GM19328 (cell line): Measurements from ENCODE around the gene SF1.

Experiments
- ATAC-seq: cut with Tn5 transposase; IDR thresholded peaks from one replicate; pipeline ENCODE4 v1.9.1; 2021; ENCODE audit warnings: mild to moderate bottlenecking, moderate library complexity; ENCODE audit not compliant: unreplicated experiment

The SF1 gene

DNA sequence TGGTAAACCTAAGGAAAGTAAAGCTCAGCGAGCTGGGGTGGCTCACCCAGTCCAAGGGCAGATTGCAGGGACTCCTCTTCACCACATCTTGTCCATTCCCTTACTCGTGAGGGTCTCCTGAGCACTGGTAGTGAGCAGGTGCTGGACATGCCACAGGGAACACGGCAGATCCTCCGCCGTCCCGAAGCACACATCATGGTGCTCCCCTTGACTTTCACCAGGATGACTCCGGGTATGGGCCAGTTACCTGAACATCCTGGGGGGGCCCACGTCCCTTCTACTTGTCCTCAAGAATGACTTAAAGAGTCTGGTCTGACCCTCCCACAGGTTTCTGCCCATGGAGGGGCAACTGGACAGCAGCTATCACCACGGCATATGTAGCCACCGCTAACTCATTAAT lies 8.0 kb upstream of the SF1 start:
- ATAC-seq = no peak

DNA sequence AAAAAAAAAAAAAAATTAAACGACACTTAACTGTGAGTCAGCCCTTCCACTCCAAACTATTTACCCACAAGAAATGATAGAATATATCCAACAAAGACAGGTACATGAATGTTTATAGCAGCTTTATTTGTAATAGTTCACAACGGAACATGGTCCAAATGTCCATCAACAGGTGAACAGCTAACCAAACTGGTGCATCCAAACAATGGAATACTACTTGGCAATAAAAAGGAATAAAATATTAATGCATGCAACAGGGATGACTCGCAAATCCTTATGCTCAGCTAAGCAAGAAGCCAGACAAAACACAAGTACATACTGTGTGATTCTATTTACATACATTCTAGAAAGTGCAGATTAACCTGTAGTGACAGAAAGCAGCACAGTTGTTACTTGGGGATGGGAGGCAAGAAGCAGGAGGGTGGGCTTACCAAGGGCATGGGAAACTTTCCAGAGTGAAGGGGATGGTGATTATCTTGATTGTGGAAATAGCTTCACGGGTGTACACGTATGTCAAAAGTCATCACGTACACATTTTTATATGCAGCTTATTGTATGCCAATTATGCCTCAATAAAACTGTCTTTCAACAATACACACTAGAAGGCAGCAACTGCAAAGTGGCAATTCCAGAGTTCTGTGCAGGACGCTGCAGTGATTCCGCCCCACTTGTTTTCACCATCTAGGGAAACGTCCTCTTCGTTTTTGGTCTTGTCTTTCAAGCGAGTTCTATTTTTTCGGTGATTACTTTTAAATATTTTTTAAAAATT lies 6.7 kb upstream of the SF1 start:
- ATAC-seq = no peak

DNA sequence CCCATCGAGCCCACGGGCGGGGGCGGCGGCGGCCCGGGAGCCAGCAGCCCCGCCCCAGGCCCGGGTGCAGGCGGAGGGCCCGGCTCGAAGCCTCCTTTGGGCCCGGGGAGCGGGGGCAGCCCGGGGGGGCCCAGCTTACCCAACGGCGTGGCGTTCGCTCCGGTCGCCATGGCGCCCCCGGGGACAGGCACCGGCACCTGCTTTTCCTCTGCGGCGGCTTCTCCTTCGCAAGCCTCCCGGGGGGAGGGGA lies 194 bp downstream of the SF1 start:
- ATAC-seq = no peak

DNA sequence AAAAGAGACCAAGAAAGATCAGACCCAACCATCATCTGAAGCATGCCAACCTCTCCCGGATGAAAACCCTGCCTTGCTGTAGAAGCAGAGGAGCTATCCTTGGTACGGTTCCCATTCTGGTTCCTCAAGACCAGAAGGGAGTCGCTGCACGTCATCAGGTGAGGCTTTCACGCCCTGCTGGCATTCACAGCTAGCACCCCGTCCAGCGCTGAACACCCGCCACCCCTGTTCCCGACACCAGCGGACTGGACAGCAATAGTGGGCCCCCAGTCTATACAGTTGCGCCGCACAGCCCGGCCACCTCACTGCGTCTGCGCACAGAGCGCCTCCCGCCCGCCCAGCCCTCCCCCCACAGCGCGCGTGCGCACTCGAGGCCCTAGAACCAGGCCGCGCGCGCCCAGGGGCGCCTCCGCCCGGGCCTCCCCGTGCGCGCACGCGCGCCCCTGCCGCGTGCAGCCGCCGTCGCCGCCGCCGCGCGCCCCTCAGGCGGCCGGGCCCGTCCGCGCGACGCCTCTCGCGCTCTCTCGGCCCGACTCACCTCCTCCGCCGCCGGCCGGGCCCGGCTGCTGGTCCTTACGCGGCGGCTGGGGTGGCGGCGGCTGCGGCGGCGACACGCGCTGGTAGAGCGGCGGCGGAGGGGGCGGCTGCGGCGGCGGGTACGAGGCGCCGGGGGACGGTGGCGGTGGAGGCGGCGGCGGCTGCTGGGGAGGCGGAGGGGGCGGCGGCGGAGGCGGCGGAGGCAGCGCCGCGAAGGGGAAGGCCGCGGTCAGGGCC lies 706 bp downstream of the SF1 start:
- ATAC-seq = no peak

DNA sequence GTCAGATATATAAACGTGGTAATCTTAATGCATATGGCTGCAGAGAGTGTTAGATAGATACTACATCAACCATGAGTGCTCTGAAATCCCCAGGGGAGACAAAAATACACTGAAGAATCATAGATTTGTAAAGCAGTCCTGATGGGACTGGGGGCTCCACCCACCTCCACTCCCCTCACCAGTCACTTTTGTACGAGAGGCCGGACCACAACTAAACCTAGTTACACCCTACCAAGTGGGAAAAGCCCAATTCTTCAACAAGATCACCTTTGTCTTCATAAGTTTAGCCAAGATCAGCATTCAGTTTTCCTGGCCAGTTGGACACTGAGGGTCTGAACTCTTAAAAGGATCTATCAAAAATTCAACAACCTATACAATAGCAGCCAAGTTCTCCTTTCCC lies 1.5 kb downstream of the SF1 start:
- no peak for ATAC-seq

DNA sequence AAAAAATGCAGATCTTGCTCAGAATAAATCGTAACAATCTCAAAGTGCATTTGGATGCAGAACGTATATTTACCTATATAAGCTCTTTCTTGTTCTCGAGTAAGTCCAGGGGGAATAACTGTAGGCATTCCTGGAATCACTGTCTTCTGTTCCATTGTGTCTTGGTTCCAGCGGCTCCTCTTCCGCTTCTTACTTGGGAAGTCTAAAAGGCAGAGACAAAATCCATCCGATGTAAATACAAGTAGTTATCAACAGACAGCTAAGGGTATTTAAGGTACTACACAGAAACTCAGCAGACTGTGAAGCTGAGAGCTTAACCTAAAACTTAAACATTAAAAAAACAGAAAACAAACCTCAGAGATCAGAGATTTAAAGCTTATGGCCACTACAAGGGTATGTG lies 1.9 kb downstream of the SF1 start:
- no peak for ATAC-seq

DNA sequence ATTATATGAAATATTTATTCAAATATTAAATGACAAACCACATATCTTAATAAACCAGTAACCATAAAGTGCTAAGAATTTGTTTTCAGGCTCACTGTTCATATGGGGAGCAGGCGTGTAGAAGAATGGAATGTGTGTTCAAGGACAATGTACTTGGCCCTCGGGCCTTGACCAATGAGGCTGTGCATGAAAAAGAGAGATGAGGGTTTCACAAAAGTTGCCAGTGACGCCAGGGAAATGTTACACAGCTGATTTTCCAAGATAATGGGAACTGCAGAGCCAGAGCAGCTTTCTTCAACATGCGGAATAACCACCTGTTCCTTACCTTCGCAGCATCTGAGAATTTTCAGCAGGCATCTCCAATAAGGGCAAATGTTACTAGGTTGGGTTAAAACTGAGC lies 4.2 kb downstream of the SF1 start:
- ATAC-seq = no peak

DNA sequence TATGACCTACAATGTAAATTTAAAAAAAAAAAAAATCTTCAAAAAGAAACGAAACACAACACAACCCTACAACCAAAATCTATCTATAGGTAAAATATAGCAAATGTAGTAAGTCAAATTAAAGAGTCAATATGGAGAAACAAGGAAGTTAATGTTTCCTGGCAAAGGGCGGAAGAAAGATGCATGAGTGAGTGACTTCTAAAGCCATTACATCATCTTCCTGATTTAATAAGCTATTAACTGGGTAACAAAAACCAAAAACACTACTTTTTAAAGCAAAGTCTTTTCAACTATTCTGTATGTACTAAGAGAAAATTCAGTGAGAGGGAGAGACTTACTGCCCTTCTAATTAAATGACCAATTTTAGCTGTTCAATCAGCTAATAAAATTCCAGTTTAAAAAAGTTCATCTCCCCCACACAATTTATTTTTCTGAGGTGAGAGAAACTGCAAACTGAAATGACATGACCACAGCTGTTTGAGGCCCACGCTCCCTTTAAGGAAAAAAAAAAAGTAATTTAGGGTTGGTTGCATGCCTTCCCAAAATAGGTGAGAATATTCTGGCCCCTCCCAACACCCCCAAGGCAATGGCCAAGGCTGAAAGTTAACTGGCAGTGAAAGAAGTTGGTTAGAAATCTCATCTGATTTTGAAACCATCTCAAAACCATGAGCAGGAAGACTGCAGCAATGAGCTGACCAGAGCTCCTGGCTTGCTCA lies 5.9 kb downstream of the SF1 start:
- no peak for ATAC-seq

DNA sequence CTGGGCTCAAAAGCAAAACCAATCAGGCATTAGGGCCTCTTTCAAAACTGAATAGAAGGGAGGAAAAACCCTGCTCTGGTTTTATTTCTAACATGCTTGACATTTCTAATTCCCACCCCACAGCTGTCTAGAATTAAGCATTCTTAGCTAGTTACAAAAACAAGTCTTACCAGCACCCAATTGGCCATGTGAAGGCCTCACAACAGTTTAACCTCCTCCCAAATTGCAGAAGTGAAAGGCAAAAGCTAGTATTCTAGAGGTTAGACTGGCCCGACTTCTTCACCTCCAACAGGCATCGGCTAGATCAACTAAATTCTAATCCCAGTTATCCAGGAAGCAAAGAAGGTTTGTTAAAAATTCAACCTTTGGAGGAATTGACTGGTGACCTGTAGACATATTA lies 6.5 kb downstream of the SF1 start:
- ATAC-seq = no peak

DNA sequence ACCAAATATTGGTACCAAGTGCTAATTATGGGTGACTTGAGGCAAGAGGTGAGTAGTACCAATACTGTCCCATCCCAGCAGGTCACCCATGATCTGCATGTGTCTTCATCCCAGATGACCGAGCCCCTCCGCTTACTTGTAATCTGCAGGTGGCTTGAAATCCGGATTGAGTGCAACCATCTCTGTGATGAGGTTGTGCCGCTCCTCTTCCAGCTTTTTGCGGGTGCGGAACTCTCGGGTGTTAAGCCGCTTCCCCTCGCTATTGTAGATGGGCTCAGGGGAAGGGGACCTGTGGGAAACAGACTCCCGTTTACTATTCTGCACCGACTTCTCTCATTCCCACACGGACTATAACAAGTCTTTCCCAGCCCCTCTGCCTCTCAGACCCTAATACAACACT lies 8.2 kb downstream of the SF1 start:
- ATAC-seq = no peak

DNA sequence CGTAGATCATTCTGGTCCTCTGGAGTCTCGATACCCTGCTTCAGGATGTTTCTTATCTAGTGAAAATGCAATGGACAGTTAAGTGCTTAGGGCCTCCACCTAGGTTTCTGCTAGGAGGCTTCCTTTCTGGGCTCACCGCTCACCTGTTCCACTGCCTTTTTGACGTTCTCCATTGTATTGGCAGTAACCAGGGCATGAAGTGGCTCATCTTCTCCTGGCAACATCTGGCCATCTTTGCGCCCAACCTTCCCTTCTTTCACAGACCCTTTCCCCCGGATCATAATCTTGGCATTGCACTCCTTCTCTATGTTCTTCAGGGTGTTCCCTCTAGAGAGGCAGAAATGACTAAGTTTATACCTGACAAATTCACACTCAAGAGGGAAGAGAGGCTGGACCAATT lies 9.1 kb downstream of the SF1 start:
- ATAC-seq = no peak

DNA sequence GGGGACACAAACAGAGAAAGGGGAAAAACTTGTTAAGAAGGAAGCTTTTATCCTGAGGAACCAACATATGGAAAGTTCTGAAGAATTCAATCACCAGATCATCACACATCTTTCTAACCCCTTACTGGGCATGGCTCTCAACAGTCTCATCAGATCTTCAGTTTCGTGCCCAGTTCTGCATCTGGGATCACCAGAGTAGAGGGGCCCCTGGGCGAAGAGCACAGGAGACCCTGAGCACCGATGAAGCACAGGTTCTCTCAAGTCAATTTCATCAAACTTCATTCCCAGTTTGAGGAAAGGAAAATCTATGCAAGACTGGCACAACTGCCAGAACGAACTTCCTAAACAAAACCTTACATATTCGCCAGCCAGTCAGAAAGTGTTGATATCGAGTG lies 10.0 kb downstream of the SF1 start:
- no peak for ATAC-seq

DNA sequence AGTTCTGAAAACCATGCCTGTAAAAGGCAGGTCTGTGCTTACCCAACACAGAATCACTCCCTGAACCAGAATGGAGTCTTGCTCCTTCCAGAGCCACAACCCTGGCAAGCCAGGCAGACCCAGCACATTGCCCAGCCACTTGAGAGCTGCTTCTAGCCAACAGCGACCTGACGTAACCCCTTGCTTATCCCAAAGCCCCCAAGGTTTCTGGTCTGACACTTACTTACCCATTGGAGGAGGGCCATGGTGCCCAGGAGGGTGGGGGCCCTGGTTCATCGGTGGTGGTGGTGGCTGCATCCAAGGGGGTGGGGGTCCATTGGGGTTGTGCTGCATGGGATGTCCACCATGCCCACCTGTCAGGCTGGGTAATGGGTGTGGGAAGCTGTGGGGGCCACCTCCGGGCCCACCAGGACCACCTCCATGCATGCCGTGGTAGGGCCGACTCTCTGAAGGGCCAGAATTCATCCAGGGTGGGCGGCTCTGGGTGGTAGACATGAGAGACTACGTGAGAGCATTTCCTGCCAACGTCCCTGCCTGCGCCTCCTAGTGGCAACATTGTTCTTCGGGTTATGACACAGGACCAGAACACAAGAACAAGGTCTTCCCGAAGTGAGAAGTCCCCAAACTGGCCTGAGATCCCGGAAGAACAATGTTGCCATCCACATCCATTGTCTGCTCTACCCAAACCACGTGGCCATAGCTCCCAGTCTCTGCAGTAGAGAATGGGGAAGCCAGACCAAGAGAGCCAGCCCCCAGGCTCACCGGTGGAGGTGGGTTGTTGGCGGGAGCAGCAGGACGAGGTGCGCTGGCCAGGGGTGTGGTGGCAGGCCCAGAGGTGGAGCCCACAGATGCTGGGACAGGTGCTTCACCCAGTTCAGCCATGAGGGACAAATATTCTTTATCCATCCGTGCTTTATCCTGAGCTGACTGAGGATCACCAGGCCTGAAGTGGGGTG lies 10.7 kb downstream of the SF1 start:
- ATAC-seq = no peak

DNA sequence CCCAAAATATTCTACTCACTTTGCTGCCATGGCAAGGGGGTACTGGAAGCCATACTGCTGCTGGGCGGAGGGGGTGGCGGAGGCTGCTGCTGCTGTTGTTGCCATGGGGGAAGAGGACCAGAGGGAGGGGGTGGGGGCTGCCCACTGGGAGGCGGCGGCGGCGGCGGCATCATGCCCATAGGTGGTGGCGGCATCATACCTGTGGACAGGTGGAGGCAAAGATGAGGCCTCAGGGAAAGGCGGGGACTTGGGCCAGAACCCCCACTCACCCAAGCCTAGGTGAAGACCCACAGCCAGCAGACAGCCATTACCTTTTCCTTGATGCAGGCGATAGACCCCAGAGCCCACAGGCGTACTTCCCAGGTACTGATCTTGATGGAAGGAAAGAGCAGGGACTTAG lies 11.5 kb downstream of the SF1 start:
- ATAC-seq = no peak

DNA sequence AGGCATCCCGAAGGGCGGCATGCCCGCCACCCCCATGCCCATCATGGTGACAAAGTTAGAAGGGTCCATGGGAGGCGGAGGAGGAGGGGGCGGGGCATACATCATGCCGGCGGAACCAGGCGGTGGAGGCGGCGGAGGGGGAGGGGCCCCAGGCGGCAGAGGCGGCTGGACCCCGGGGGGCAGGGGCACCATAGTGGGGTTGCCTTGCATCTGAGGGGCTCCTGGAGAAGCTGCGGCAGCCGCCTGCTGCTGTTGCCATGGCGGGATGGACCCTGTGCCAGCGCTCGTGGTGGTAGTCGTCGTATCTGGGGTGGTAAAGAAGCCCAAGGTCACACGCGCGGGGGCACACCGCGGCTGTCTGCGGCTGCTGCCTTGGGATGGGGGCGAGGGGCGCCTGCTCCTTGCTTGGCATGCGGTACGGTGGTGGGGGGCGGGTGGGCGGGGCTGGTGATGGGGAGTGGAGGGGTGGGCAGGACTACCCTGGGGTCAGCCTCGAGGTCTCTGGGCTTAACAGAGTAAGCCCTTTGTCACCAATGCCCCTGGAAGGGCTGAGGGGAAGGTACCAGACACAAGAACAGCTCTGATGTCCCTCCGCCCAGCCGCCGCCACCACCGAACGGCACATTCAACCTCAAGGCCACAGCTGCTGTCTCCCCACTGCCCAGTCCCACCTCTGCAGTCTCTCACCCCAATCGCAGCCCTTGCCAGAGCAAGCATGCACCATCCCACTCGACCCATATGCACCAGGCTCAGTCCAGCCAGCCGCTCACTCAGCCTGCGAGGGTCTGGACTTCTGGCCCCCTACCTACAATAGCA lies 12.3 kb downstream of the SF1 start:
- ATAC-seq = no peak

DNA sequence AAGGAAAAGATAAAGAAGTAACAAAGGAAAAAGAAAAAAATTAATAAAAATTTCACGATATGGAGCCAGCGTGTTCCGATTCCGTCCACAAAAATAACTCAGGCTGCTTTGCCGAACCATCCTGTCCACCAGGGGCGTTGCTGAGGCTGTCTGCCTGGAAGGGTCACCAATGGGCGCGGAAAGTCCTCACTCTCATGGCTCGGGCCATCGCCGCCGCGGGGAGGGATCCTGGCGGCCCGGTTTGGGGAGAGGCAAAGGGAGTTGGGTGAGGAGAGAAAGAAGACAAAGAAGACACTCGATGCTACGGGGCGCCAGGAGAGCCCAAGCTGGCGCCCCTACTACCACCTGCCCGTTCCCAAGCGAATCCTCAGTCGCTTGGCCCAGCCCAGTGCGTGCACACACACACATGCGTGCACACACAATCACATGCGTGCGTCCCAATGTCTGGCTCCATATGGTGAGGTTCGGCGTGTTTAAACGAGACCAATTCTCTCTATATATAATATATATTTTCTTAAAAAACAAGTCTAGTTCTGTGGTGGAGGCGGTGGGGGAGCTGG lies 13.0 kb downstream of the SF1 start:
- no peak for ATAC-seq

DNA sequence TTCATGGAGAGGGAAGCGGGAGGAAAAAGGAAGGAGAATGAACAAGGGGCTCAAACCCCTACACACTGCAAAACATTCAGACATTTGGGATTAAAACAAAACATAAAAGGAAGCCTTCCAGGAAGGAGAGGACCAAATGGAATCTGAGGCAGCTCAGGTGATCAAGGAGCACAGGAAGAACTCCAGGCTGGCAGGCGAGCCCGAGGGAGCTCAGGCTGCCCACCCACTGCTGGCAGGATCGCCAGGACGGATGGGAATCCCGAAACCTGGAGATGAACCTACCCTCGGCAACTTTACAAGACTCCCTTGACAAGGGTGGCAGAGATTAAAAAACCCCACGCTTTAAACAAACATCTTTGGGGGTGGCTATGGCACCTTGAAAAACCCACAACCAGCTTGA lies 13.6 kb downstream of the SF1 start:
- no peak for ATAC-seq

DNA sequence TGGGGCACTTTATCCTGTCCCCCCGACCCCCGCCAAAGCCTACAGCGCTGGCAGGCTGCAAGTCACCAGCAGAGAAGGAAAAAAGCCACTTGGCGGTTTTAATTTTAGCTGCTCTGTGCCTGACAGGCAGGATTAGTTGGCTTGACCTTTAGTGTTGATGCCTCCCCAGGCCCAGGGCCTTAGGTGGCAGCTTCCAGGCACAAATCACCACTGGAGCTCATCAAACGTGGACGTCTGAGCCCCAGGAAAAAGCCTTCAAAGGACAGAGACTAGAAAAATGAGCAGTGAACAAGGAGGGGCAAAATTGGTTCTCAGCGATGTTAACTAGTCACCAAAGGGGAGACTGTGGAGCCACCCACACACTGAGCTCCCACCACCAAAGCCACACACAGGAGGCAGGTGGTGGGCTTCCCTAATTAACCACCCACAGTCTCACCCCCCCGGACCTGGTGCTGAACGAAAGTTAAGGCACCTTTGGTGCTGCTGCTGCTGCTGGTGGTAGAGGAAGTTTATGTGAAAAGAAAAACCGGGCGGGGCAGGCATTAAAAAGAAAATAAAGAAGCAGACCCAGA lies 14.2 kb downstream of the SF1 start:
- ATAC-seq = no peak

DNA sequence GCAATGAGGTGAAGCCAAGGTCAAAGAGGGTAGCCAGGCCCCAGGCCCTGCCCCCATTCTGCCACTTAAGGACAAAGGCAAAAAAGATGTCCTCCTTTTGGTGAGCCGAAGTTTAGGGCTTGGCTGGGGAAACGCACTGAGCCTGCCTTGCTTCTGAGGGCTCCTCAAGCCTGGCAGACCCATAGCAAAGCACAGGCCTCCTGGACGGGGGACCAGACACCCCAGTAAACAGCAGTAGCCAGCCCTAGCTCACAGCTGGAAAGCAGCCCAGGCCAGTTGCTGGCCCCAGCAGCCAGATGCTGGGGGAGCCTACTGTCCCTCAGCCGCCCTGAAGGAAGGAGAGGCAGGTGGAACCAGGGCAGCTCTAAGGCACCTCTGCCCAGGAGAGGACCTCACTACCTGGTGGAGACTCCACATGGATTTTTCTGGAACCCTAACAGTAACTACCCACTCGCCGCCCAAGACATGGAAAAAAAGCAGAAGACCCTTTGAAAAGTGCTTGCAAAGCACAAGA lies 14.8 kb downstream of the SF1 start:
- no peak for ATAC-seq
